Fibroblast of villous mesenchyme (primary cell): Measurements from ENCODE around the gene ABO. TPM values are rescaled to one million over a fixed set of nuclear protein-coding genes. Genes with fewer than 3 reads are reported as not detected.

Source experiments
- DNase-seq: peaks from one replicate; pipeline ENCODE4 v3.0.0-alpha.2; 2010; ENCODE audit warnings: low read depth
- H3K4me3 ChIP-seq: 2 replicates; pipeline ENCODE4 v1.5.1; 2011; ENCODE audit warnings: low read depth, mild to moderate bottlenecking, low read length
- CTCF ChIP-seq: IDR thresholded peaks from 2 replicates; pipeline ENCODE4 v1.5.1; 2012; ENCODE audit warnings: low read depth, mild to moderate bottlenecking, low read length; ENCODE audit not compliant: insufficient read depth
- total RNA-seq: library from RNA; depleted of rRNA; stranded (reverse); fragments of >200 nt; gene quantifications from 2 replicates; pipeline ENCODE4 v1.2.3, GENCODE V29; 2012

ABO gene
- total RNA-seq, 1 donor, result not detected

- H3K4me3 ChIP-seq, result no peak overlapping the region
- TF ChIP-seq CTCF, result no peak
- DNase-seq, result no peak
Measured at GRCh38 chr9:133277467-133277866, 2.5 kb upstream of the ABO start.

- no peak for TF ChIP-seq CTCF
- DNase-seq, result no peak
- H3K4me3 ChIP-seq, result no peak overlapping the region
Measured at GRCh38 chr9:133276923-133277322, 1.9 kb upstream of the ABO start.

GRCh38 chr9:133276001-133276884, 1.2 kb upstream of the ABO start:
- no peak overlapping the region for H3K4me3 ChIP-seq
- no peak for DNase-seq
- no peak for TF ChIP-seq CTCF

- H3K4me3 ChIP-seq, result no peak overlapping the region
- DNase-seq, result no peak
- no peak for TF ChIP-seq CTCF
Measured at GRCh38 chr9:133274236-133275104, 531 bp downstream of the ABO start.

GRCh38 chr9:133273819-133274218, 1.2 kb downstream of the ABO start:
- DNase-seq, result no peak
- no peak for TF ChIP-seq CTCF
- no peak overlapping the region for H3K4me3 ChIP-seq

- no peak for TF ChIP-seq CTCF
- no peak for DNase-seq
- no peak overlapping the region for H3K4me3 ChIP-seq
Measured at GRCh38 chr9:133273098-133273497, 1.9 kb downstream of the ABO start.
